TTC549 (cell line): ENCODE data around the gene TJP1.
"Not testable (repeated sequence)": the region's sequence is repeated elsewhere in the genome, so short reads cannot be mapped to it uniquely, and the experiment has no call there.

ENCODE experiments used
- FAIRE-seq: peaks from 2 replicates; lab custom pipeline; 2012; peaks lifted over from hg19 to GRCh38; lab: Jason Lieb, UNC

Gene TJP1

DNA sequence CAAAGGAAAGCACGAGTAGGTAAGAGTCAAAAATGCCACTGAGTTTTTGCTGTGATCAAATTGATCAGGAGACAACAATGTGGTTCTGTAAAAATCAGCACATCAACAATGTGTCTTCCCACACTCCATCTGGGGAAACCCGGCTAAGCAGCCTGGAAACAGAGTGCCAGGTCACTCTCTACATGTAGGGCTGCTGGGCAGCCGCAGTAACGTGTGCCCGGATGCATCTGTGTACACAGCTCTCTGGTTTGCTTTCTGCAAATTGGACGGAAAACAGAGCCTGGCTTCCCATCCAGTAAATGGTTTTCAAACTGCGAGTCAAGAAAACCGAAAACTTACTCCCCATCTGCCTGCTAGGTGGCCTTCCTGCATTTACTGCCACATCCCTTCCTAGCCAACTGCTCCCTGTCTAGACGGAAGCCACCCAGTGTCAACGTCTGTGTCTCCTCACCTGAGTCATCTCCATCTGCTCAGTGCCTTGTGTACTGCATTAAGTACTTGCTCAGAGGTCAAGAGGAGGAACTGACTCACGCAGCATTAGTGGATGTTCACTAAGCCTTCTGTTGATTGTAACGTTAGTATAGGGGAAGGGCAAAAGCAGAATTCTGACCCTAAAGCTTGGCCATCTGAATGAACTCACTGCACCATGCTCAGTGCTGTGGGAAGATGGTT is 124.1 kb downstream of the TJP1 start:
- no peak for FAIRE-seq

DNA sequence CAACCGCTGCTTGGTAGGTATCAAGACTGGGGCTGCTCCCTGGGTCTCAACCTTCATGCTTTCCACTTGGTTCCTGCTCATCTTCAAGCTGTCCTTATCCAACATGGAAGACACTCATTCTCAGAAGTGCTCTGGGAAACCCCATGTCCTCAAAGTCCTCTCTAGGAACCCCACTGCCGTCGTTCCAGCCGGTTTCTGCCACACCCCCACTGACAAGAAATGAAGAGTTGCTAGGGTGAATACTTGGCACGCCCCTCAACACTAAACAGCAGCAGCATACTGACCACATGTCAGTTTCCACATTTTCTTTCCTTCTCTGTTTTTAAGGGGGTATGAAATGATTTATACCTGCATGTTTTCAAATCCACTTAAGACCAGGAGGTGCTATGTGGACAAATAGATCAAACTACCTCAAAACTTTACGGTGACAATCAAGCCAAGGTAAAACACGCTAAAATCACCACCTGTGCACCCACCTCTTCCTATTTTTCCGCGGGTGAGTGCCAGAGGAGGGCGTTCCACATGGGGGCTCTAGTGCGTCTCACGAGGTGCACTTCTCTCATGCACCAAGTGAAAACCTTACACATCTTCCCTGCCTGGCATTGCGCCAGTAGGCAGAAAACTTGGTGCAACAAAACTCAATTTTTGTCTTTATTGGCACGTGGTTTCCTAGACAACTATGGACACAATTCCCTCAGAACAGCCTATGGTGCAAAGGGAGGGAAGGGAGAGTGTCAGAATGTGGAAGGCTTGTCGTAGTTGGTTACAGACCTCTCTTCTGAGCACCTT is 125.1 kb downstream of the TJP1 start:
- FAIRE-seq = no peak

- not testable (repeated sequence) for FAIRE-seq
Observed at GRCh38 chr15:29696506-29696905, 125.8 kb downstream of the TJP1 start.

- no peak for FAIRE-seq
Observed at GRCh38 chr15:29695489-29696167, 126.6 kb downstream of the TJP1 start.

GRCh38 chr15:29693225-29693624 is 129.0 kb downstream of the TJP1 start:
- FAIRE-seq = no peak

GRCh38 chr15:29692527-29692926 is 129.7 kb downstream of the TJP1 start:
- FAIRE-seq = no peak

DNA sequence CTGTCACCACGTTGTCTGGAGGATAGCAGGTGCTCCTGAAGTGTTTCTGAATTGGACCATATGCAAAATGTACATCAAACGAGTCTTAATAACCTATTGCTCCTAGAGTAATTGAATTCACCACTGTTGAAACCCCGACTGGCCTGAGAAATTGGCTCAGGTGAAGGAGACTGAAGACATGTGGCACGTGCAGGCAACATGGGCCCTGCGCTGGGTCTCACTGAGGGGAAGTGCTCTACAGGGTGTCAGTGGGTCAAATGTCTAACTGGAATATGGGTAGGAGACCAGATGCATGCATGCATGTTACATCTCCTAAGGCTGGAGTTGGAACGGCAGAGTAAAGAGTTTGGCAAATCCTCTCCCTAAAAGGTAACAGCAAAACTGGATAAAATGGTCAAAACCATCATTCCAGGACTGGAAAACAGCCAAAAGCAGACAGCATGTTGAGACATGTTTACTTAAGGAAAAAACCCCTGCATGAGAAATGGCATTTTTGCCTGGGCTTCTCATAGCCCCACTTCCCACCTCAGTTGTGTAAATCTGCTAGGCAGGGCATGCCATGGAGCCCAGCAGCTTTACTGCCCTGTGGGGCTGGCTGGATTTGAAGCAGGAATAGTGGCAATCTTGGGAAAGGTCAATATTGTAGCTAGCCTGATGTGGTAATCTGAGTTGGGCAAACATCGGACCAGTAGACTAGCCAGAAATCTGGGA is 131.3 kb downstream of the TJP1 start:
- no peak for FAIRE-seq

GRCh38 chr15:29689287-29689986 is 132.8 kb downstream of the TJP1 start:
- no peak for FAIRE-seq

GRCh38 chr15:29688506-29689286 is 133.6 kb downstream of the TJP1 start:
- FAIRE-seq = no peak

DNA sequence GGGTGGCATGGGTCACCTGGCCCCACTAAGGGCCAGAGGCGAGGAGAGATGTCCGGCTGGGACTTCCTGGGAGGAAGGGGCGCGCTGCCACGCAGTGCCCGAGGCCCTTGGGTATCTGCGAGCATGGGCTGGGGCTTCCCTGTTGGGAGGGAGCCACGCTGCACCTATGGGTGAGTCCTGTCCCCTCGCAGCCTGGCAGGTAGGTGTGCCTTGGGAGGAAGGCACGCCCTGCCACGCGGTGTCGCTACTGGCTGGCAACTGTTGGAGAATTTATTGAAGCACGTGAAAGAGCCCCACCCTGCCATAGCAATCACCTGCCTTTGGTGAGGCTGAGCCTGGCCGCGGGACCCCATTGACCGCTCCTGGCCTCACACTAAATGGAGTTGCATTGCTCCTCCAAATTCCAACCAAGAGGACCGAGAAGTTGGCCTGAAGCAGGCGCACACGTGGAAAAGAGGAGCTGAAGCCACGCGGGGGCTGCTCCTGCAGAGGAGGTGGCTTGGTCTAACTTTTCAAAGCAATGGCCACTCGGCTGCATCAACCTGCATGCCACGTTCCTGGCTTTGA is 134.2 kb downstream of the TJP1 start:
- FAIRE-seq = no peak

DNA sequence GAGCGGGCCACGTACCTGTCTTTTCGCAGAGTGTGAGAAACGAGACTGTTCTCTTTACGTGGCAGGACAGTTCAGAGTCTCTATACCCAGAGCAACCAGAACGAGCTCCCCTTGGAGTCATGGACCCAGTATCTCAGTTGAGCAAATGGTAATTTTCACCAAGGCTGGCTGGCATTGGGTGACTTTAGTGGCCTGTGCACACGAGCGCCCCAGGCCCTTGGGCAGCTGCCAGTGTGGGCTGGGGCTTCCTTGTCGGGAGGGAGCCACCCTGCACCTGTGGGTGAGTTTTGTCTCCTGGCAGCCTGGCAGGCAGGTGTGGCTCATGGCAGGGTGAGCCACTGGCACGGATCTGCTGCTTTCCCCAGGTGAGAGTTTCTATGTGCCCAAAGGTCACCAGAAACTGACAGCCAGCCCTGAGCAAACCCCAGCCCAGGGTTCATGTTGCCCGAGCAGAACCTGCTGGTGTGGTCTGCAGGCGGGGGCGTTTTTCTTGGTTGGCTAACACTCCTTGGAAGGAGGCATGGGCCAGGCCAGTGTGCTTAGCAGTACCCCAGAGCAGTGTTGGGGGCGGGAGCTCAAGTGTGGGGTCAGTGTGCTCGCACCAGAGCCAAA is 135.0 kb downstream of the TJP1 start:
- FAIRE-seq = no peak

DNA sequence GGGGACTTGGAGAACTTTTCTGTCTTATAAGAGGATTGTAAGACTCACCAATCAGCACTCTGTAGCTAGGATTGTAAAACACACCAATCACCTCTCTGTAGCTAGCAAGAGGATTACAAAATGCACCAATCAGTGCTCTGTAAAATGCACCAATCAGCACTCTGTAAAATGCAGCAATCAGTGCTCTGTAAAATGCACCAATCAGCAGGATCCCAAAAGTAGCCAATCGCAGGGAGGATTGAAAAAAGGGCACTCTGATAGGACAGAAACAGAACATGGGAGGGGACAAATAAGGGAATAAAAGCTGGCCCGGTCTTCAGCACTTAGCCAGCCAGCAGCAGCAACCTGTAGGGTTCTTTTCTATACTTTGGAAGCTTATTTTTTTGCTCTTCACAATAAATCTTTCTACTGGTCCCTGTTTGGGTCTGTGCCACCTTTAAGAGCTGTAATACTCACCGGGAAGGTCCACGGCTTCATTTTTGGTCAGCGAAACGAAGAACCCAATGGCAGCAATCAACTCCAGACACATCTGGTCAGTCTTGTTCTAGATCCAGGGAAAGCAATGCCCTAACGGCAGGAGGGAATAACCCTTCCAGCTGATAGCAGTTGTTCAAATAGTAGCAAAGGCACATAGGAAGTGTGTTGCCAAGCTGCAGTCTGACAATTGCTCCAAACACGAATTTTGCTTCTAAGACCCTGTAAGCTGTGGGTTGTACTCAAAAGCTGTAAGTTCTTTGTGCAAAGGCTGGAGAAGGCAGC is 135.6 kb downstream of the TJP1 start:
- FAIRE-seq = no peak

GRCh38 chr15:29686079-29686425 is 136.2 kb downstream of the TJP1 start:
- no peak for FAIRE-seq

GRCh38 chr15:29685156-29686078 is 136.9 kb downstream of the TJP1 start:
- no peak for FAIRE-seq

GRCh38 chr15:29682781-29683180 is 139.5 kb downstream of the TJP1 start:
- FAIRE-seq = no peak

DNA sequence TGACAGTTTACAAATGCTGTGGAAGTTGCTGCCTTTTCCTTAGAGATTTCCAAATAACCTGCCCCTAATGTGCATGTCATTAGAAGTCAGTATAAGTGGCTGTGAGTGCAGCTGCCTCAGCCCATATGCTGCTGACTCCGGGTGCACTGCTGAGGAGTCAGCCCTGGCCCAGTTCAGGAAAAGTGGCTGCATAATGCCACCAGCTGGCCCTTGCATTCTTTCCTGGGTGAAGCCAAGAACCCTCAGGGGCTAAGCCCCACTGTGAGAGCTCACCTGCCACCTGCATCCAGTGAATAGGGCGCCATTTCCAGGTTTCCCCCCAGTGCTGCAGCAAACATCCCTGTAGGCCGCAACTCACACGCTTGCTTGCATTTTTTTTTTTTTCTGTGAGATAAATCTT is 139.9 kb downstream of the TJP1 start:
- FAIRE-seq = no peak

DNA sequence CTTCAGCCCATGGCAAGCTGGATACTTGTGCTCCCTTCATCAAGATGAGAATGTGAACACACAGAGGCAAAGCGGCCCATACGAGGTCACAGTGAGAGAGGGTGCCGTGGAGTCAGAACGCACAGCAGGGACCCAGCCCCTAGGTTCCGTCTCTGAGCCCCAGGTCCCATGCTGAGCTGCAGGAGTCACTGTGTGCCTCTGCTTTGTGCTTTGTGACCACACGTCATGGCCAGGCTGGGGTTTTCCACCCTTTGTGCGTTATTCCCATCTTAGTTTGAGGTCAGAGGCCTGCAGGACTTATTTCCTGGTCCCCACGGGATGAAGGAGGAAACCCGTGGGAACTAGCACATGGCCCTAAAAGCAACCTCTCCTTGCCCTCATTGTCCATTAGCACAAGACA is 140.3 kb downstream of the TJP1 start:
- no peak for FAIRE-seq

GRCh38 chr15:29681166-29681845 is 141.0 kb downstream of the TJP1 start:
- FAIRE-seq = no peak
